Aortic smooth muscle cell (primary cell): ENCODE results near the gene MGMT. TPM values are rescaled to one million over a fixed set of nuclear protein-coding genes. Genes with fewer than 3 reads are reported as not detected.

ENCODE experiments used
- total RNA-seq: library from RNA; depleted of rRNA; stranded (reverse); fragments of >200 nt; gene quantifications from 2 replicates; pipeline ENCODE4 v1.2.3, GENCODE V29; 2014

The MGMT gene
- 21.0 and 27.8 TPM in 2 replicates for total RNA-seq

GRCh38 chr10:129466703-129467358 is at the start of gene MGMT:
MGMT (plus strand) TSS chr10:129467241.

